Measurements from ENCODE around the gene ARHGAP32. TPM values are rescaled to one million over a fixed set of nuclear protein-coding genes. Genes with fewer than 3 reads are reported as not detected.
A peak's percentile ranks its signal among the peaks of the same experiment; 100 is the strongest.
"Not testable (repeated sequence)": the region's sequence is repeated elsewhere in the genome, so short reads cannot be mapped to it uniquely, and the experiment has no call there.

Gene ARHGAP32
- total RNA-seq, 8 experiments from 2014 or later: 5.8 to 23.0 (median 18.4) TPM

DNA sequence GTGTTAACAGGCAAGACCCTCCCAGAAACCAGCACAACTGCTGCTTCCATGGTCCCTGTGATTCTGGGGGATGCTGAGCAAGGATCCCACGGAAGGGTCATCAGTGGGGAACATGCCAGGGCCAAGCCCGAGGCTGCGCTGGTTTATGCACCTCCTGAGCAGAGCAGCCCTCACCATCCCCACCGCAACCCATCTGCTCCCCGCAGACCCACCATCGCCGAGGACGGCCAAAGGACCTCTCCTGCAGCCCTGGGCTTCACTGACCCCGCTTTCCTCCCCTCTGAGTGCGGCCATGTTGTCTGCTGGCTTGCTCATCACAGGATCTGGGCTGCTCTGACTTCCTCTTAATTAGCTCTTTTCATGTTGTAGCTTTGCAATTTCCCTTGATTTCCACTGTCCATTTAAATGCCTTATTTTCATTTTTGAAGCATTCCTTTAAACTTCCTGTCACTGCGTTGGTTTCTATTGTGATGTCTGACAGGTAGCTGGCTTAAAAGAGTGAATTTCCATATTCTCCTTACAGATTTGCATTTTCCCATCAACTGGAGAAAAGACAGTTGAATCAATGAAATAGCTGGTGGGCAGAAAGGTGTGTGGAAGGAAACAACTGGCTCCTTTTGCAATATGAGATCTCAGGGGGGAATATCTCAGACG is 264.3 kb downstream of the ARHGAP32 start:
- ATAC-seq (replicated peaks in 6 of 8): no peak
- Histone ChIP-seq H3K4me1 (replicated peaks in 1 of 2) (peaks cover 34 to 51% of the 10 kb centered on the region in 2 donors), H3K4me3 (no peak overlapping the region), H3K27ac (no peak overlapping the region)
- in situ Hi-C loops (cut with MboI; ENCODE audit: low pct_unique_long_range_greater_than_20kb in 2 of 9, low sequenced_read_pairs in 9 of 9, unreplicated experiment in 9 of 9): no loop called here
- WGBS, 10 experiments: 54 to 100% (median 83%) methylated on average over 1 to 9 of the region's 12 CpGs; no CpG with 5 or more reads in 1 of the 10 experiments

DNA sequence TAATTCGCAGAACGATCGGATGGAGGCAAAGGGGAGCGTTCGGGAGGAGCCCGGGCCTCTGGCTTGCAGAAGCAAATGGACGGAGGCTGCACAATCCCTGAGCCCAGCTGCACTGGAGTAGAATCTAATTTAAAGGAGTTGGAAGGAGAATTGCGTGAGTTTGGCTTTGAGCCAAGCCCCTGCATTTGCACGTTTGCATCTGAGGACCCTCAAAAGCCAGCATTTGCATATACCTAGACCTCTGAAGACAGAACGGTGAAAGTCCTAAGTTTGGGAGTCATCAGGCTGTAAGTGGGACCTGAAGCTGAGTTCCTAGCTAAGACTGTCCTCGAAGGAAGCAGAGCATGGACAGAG is 265.0 kb downstream of the ARHGAP32 start:
- H3K4me1 ChIP-seq (replicated peaks in 1 of 2): peaks cover 31 to 49% of the 10 kb centered on the region in 2 donors
- WGBS, 10 experiments: 32 to 78% (median 63%) methylated on average over 1 to 6 of the region's 11 CpGs; no CpG with 5 or more reads in 2 of the 10 experiments
- ATAC-seq (replicated peaks in 6 of 8): no peak
- H3K4me3 ChIP-seq: no peak overlapping the region
- in situ Hi-C loops (cut with MboI; ENCODE audit: low pct_unique_long_range_greater_than_20kb in 2 of 9, low sequenced_read_pairs in 9 of 9, unreplicated experiment in 9 of 9): no loop called here
- H3K27ac ChIP-seq: no peak overlapping the region

DNA sequence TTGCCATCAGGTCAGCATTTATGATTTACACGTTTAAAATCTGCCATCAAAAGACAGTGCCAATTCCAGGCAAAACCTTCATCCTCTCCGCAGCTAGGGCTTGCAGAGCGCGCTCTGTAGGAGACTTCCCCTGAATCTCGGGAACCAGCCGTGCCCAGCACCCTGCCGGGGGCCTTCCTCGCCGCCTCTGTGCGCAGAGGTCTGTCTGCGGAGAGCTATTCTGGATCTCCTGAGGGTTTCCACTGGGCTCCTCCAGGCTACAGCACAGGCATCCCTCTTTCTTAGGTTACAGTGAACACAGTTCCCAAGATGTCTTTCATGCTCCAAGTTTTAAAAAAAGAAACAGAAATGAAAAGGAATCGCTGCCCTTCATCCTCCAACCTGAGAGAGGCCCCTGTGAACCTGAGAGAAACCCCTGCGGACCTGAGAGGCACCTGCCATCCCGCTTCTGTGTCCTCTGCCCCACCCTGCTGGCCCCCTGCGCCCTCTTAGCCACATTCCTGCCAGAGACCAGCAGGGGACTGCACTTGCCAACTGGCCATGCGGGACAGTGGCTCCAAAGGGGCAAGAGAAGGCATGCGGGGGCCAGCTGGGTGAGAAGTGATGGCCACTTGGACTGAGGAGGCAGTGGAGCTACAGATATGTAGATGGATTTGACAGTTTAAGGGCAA is 265.6 kb downstream of the ARHGAP32 start:
- in situ Hi-C loops (cut with MboI; ENCODE audit: low pct_unique_long_range_greater_than_20kb in 2 of 9, low sequenced_read_pairs in 9 of 9, unreplicated experiment in 9 of 9): no loop called here
- peaks cover 29 to 44% of the 10 kb centered on the region in 2 donors for H3K4me1 ChIP-seq (replicated peaks in 1 of 2)
- WGBS, 10 experiments: 46 to 89% (median 75%) methylated on average over 3 to 10 of the region's 17 CpGs; no CpG with 5 or more reads in 3 of the 10 experiments
- no peak overlapping the region for H3K27ac ChIP-seq
- H3K4me3 ChIP-seq: no peak overlapping the region
- no peak for ATAC-seq (replicated peaks in 6 of 8)

GRCh38 chr11:128926000-128926399 is 266.1 kb downstream of the ARHGAP32 start:
- WGBS, 10 experiments: 15 to 85% (median 63%) methylated on average over 1 to 3 of the region's 3 CpGs; no CpG with 5 or more reads in 1 of the 10 experiments
- Histone ChIP-seq H3K4me3 (no peak overlapping the region), H3K27ac (no peak overlapping the region), H3K4me1 (replicated peaks in 1 of 2) (peaks cover 29 to 48% of the 10 kb centered on the region in 2 donors)
- in situ Hi-C loops (cut with MboI; ENCODE audit: low pct_unique_long_range_greater_than_20kb in 2 of 9, low sequenced_read_pairs in 9 of 9, unreplicated experiment in 9 of 9): no loop called here
- no peak for ATAC-seq (replicated peaks in 6 of 8)

DNA sequence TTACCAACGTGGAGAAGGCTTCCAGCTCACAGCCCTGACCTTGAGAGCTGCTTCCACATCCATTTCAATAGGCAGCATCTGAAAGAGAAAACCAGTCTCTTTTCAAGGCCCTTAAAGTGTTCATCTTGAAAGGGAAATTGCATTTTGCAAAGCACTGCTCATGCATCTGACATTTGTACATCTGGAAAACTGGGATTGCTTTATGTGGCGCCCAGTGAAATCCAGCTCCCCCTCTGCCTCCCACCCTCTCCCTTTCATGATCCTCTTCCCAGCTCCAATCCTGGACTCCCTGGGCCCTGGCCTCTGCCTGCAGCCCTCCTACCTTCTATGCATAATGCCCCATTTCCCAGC is 266.9 kb downstream of the ARHGAP32 start:
- peaks cover 29 to 48% of the 10 kb centered on the region in 2 donors for H3K4me1 ChIP-seq (replicated peaks in 1 of 2)
- H3K4me3 ChIP-seq: no peak overlapping the region
- H3K27ac ChIP-seq: no peak overlapping the region
- ATAC-seq (replicated peaks in 6 of 8): no peak
- in situ Hi-C loops (cut with MboI; ENCODE audit: low pct_unique_long_range_greater_than_20kb in 2 of 9, low sequenced_read_pairs in 9 of 9, unreplicated experiment in 9 of 9): no loop called here
- 0 to 86% (median 20%) methylated on average over 1 to 2 of the region's 2 CpGs; no CpG with 5 or more reads in 5 of the 10 experiments for WGBS, 10 experiments

DNA sequence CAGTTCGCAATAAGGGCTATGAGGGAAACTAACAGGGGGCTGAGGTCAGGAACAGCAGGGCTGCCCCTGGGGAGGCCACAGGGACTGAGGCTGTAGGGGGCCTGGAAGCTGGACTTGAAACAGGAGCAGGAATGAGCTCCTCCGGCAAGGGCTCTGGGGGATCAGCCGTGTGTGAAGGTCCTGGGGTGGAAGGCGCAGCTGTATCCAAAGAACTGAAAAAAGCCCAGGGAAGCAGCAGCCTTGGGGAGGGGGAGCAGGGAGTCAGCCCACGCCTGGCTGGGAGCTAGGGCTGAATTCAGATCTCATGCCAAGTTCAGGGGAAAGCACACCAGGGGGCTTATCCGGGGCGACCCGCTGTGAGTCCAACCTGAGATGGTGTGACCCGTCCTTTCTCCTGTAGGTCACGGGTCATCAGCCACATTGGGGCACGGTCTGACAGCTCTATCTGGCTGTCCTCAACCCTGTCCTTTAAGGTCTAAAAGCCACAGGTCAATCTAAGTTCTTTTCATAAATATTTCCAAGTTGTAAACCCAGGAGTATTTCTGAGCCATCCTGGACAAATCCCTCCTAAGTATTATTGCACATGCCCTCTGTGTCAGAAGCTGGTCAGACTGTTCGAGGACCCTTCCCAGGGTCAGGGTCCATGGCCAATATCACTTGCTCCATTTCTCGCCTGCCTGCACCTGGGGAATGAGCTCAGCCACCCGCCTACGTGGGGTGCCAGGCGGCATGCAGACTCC is 267.4 kb downstream of the ARHGAP32 start:
- peaks cover 27 to 42% of the 10 kb centered on the region in 2 donors for H3K4me1 ChIP-seq (replicated peaks in 1 of 2)
- ATAC-seq (replicated peaks in 6 of 8): no peak
- 49 to 93% (median 71%) methylated on average over 1 to 10 of the region's 16 CpGs; no CpG with 5 or more reads in 3 of the 10 experiments for WGBS, 10 experiments
- H3K4me3 ChIP-seq: no peak overlapping the region
- no peak overlapping the region for H3K27ac ChIP-seq
- in situ Hi-C loops (cut with MboI; ENCODE audit: low pct_unique_long_range_greater_than_20kb in 2 of 9, low sequenced_read_pairs in 9 of 9, unreplicated experiment in 9 of 9): no loop called here

- no peak overlapping the region for H3K27ac ChIP-seq
- H3K4me1 ChIP-seq (replicated peaks in 1 of 2): peaks cover 26 to 38% of the 10 kb centered on the region in 2 donors
- no peak for ATAC-seq (replicated peaks in 6 of 8)
- H3K4me3 ChIP-seq: no peak overlapping the region
- in situ Hi-C loops (cut with MboI; ENCODE audit: low pct_unique_long_range_greater_than_20kb in 2 of 9, low sequenced_read_pairs in 9 of 9, unreplicated experiment in 9 of 9): no loop called here
- WGBS, 10 experiments: 42 to 100% (median 73%) methylated on average over 1 to 6 of the region's 7 CpGs; no CpG with 5 or more reads in 3 of the 10 experiments
Measured at GRCh38 chr11:128924104-128924503, 268.0 kb downstream of the ARHGAP32 start.

DNA sequence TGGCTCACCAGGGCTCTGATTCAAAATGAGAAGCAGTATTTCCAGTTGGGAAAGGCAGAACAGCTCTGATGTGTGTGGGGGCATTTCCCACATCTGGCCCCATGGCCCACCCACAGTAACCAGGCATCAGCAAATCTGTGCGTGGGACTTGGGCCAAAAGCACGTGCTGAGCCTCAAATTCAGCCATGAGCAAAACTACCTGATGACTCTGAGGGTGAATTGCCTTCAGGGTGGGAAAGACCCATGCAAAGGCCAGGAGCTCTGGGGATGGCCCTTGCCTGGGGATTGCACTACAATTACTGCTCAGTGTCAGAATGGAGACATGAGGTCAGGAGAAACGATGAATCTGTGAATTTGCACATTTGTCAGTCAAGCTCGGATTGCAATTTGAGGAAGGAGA is 270.3 kb downstream of the ARHGAP32 start:
- H3K4me3 ChIP-seq: no peak overlapping the region
- no peak overlapping the region for H3K27ac ChIP-seq
- H3K4me1 ChIP-seq (replicated peaks in 1 of 2): peaks cover 15 to 24% of the 10 kb centered on the region in 2 donors
- 40 to 100% (median 84%) methylated on average over 1 to 4 of the region's 4 CpGs; no CpG with 5 or more reads in 1 of the 10 experiments for WGBS, 10 experiments
- in situ Hi-C loops (cut with MboI; ENCODE audit: low pct_unique_long_range_greater_than_20kb in 2 of 9, low sequenced_read_pairs in 9 of 9, unreplicated experiment in 9 of 9): no loop called here
- ATAC-seq (replicated peaks in 6 of 8): no peak

- ATAC-seq (replicated peaks in 6 of 8): peak in 1 of 8 experiments; percentile 40
- Histone ChIP-seq H3K4me1 (replicated peaks in 1 of 2) (peaks cover 6 to 15% of the 10 kb centered on the region in 2 donors), H3K27ac (no peak overlapping the region), H3K4me3 (no peak overlapping the region)
- 68 to 100% (median 85%) methylated on average over 2 to 14 of the region's 15 CpGs; no CpG with 5 or more reads in 3 of the 10 experiments for WGBS, 10 experiments
- in situ Hi-C loops (cut with MboI; ENCODE audit: low pct_unique_long_range_greater_than_20kb in 2 of 9, low sequenced_read_pairs in 9 of 9, unreplicated experiment in 9 of 9): no loop called here
Measured at GRCh38 chr11:128920666-128921065, 271.5 kb downstream of the ARHGAP32 start.

- in situ Hi-C loops (cut with MboI; ENCODE audit: low pct_unique_long_range_greater_than_20kb in 2 of 9, low sequenced_read_pairs in 9 of 9, unreplicated experiment in 9 of 9); H3K4me3 ChIP-seq; H3K27ac ChIP-seq: not testable (repeated sequence)
- ATAC-seq (replicated peaks in 6 of 8): peak in 2 of 8 experiments; percentile 59 to 73
- 39 to 83% (median 60%) methylated on average over 2 to 7 of the region's 7 CpGs; no CpG with 5 or more reads in 5 of the 10 experiments for WGBS, 10 experiments
- H3K4me1 ChIP-seq (replicated peaks in 1 of 2): peaks cover 11 to 14% of the 10 kb centered on the region in 2 donors
Measured at GRCh38 chr11:128919635-128920034, 272.5 kb downstream of the ARHGAP32 start.

DNA sequence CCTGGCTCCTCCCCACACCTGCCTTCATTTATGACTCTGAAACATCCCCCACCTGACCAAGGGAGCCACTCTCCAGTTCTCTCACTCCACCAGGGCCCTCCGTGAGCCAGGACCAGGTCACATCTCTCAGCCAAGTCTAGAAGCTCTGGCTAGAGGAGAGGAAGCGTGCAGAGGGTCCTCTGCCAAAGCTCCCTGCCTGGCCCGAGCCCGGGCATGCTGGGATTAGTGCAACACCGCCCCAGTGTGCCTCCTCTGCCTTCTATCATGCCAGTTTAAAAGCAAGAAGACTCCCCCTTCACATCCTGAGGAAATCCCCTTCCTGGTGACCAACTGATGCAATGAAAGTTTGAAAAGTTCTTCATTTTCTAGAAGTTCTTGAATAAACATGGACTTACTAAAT is 272.9 kb downstream of the ARHGAP32 start:
- Histone ChIP-seq H3K4me1 (replicated peaks in 1 of 2) (peaks cover 15 to 19% of the 10 kb centered on the region in 2 donors), H3K4me3 (no peak overlapping the region), H3K27ac (no peak overlapping the region)
- 50 to 86% (median 73%) methylated on average over 1 to 4 of the region's 5 CpGs; no CpG with 5 or more reads in 4 of the 10 experiments for WGBS, 10 experiments
- ATAC-seq (replicated peaks in 6 of 8): no peak
- in situ Hi-C loops (cut with MboI; ENCODE audit: low pct_unique_long_range_greater_than_20kb in 2 of 9, low sequenced_read_pairs in 9 of 9, unreplicated experiment in 9 of 9): no loop called here

- Histone ChIP-seq H3K27ac (no peak overlapping the region), H3K4me1 (replicated peaks in 1 of 2) (peaks cover 15 to 20% of the 10 kb centered on the region in 2 donors), H3K4me3 (no peak overlapping the region)
- WGBS, 10 experiments: 0 to 80% (median 40%) methylated on average over 1 to 3 of the region's 5 CpGs; no CpG with 5 or more reads in 3 of the 10 experiments
- in situ Hi-C loops (cut with MboI; ENCODE audit: low pct_unique_long_range_greater_than_20kb in 2 of 9, low sequenced_read_pairs in 9 of 9, unreplicated experiment in 9 of 9): no loop called here
- ATAC-seq (replicated peaks in 6 of 8): no peak
Measured at GRCh38 chr11:128917144-128917724, 274.9 kb downstream of the ARHGAP32 start.

- Histone ChIP-seq H3K4me3 (no peak overlapping the region), H3K4me1 (replicated peaks in 1 of 2) (peaks cover 15 to 20% of the 10 kb centered on the region in 2 donors), H3K27ac (no peak overlapping the region)
- in situ Hi-C loops (cut with MboI; ENCODE audit: low pct_unique_long_range_greater_than_20kb in 2 of 9, low sequenced_read_pairs in 9 of 9, unreplicated experiment in 9 of 9): no loop called here
- no CpG with 5 or more reads among the region's 2 CpGs for WGBS, 10 experiments
- no peak for ATAC-seq (replicated peaks in 6 of 8)
Measured at GRCh38 chr11:128916681-128917080, 275.4 kb downstream of the ARHGAP32 start.
